ENCODE data around the gene PRR30.
"Not testable (repeated sequence)": the region's sequence is repeated elsewhere in the genome, so short reads cannot be mapped to it uniquely, and the experiment has no call there.

Gene PRR30

GRCh38 chr2:27110603-27111352, 28.4 kb downstream of the PRR30 start:
- POLR2A ChIA-PET, result not testable (repeated sequence)
- 94% methylated on average over 24 of the region's 24 CpGs for WGBS (ENCODE audit: insufficient coverage)
- CTCF ChIA-PET, result interaction anchor here (1.7 to 1.8 kb wide), 3 partner anchors 9 to 169 kb away, joined by 4 to 10 read pairs (median 4); no protein-coding TSS in a partner anchor

GRCh38 chr2:27109083-27109482, 30.1 kb downstream of the PRR30 start:
- Histone ChIP-seq H3K4me3 (ENCODE audit: control insufficient read depth in 1 of 7, extremely low read depth in 1 of 7, insufficient read depth in 4 of 7, low read depth in 2 of 7, low read length in 6 of 7) (no peak overlapping the region), H3K36me3 (ENCODE audit: control insufficient read depth in 4 of 4, insufficient read depth in 4 of 4, low read length in 3 of 4) (no peaks in the 10 kb centered on the region), H3K27ac (ENCODE audit: insufficient read depth in 1 of 2, low read depth in 1 of 2, low read length in 2 of 2, poor library complexity in 1 of 2, severe bottlenecking in 2 of 2) (no peak overlapping the region), H3K27me3 (replicated peaks in 2 of 5; ENCODE audit: control insufficient read depth in 4 of 5, insufficient read depth in 5 of 5, low read length in 4 of 5) (no peaks in the 10 kb centered on the region), H3K9me3 (ENCODE audit: control extremely low read depth in 1 of 5, control insufficient read depth in 4 of 5, insufficient read depth in 2 of 5, low read depth in 1 of 5, low read length in 4 of 5) (no peaks in the 10 kb centered on the region), H3K4me1 (ENCODE audit: control extremely low read depth in 1 of 4, control insufficient read depth in 4 of 4, insufficient read depth in 4 of 4, low read length in 3 of 4) (no peaks in the 10 kb centered on the region)
- ChIA-PET POLR2A (interaction anchor here (0.6 kb wide), 1 partner anchor 22 kb away, joined by 3 read pairs; the partner anchor contains the start of gene KHK), CTCF (interaction anchor here (0.6 to 1.4 kb wide), 3 partner anchors 9 to 174 kb away, joined by 3 to 5 read pairs (median 5); no protein-coding TSS in a partner anchor)
- no peak for DNase-seq
- WGBS (ENCODE audit: insufficient coverage), result 100% methylated on average over 2 of the region's 3 CpGs

More at GRCh38 chr2:27110603-27111352, 28.4 kb downstream of the PRR30 start:
- not testable (repeated sequence) for DNase-seq; H3K9me3 ChIP-seq (ENCODE audit: control extremely low read depth in 1 of 5, control insufficient read depth in 4 of 5, insufficient read depth in 2 of 5, low read depth in 1 of 5, low read length in 4 of 5); H3K4me1 ChIP-seq (ENCODE audit: control extremely low read depth in 1 of 4, control insufficient read depth in 4 of 4, insufficient read depth in 4 of 4, low read length in 3 of 4); H3K4me3 ChIP-seq (ENCODE audit: control insufficient read depth in 1 of 7, extremely low read depth in 1 of 7, insufficient read depth in 4 of 7, low read depth in 2 of 7, low read length in 6 of 7); H3K27me3 ChIP-seq (replicated peaks in 2 of 5; ENCODE audit: control insufficient read depth in 4 of 5, insufficient read depth in 5 of 5, low read length in 4 of 5); H3K27ac ChIP-seq (ENCODE audit: insufficient read depth in 1 of 2, low read depth in 1 of 2, low read length in 2 of 2, poor library complexity in 1 of 2, severe bottlenecking in 2 of 2); H3K36me3 ChIP-seq (ENCODE audit: control insufficient read depth in 4 of 4, insufficient read depth in 4 of 4, low read length in 3 of 4)

- H3K36me3 ChIP-seq (ENCODE audit: control insufficient read depth in 4 of 4, insufficient read depth in 4 of 4, low read length in 3 of 4), result no peaks in the 10 kb centered on the region
- no CpG with 5 or more reads among the region's 2 CpGs for WGBS (ENCODE audit: insufficient coverage)
- no peaks in the 10 kb centered on the region for H3K9me3 ChIP-seq (ENCODE audit: control extremely low read depth in 1 of 5, control insufficient read depth in 4 of 5, insufficient read depth in 2 of 5, low read depth in 1 of 5, low read length in 4 of 5)
- H3K4me1 ChIP-seq (ENCODE audit: control extremely low read depth in 1 of 4, control insufficient read depth in 4 of 4, insufficient read depth in 4 of 4, low read length in 3 of 4), result no peaks in the 10 kb centered on the region
- no peaks in the 10 kb centered on the region for H3K27me3 ChIP-seq (replicated peaks in 2 of 5; ENCODE audit: control insufficient read depth in 4 of 5, insufficient read depth in 5 of 5, low read length in 4 of 5)
- H3K27ac ChIP-seq (ENCODE audit: insufficient read depth in 1 of 2, low read depth in 1 of 2, low read length in 2 of 2, poor library complexity in 1 of 2, severe bottlenecking in 2 of 2), result no peak overlapping the region
- H3K4me3 ChIP-seq (ENCODE audit: control insufficient read depth in 1 of 7, extremely low read depth in 1 of 7, insufficient read depth in 4 of 7, low read depth in 2 of 7, low read length in 6 of 7), result no peak overlapping the region
- ChIA-PET POLR2A (no interaction called here), CTCF (interaction anchor here (1.1 kb wide), 1 partner anchor 9 kb away, joined by 4 read pairs; no protein-coding TSS in a partner anchor)
- no peak for DNase-seq
These were observed 31.0 kb downstream of the PRR30 start for GRCh38 chr2:27108221-27108620.

- ChIA-PET POLR2A (no interaction called here), CTCF (interaction anchor here (0.9 to 1.7 kb wide), 5 partner anchors 9 to 64 kb away, joined by 3 to 5 read pairs (median 3); no protein-coding TSS in a partner anchor)
- no peak for DNase-seq
- Histone ChIP-seq H3K4me1 (ENCODE audit: control extremely low read depth in 1 of 4, control insufficient read depth in 4 of 4, insufficient read depth in 4 of 4, low read length in 3 of 4) (no peaks in the 10 kb centered on the region), H3K9me3 (ENCODE audit: control extremely low read depth in 1 of 5, control insufficient read depth in 4 of 5, insufficient read depth in 2 of 5, low read depth in 1 of 5, low read length in 4 of 5) (no peaks in the 10 kb centered on the region), H3K27me3 (replicated peaks in 2 of 5; ENCODE audit: control insufficient read depth in 4 of 5, insufficient read depth in 5 of 5, low read length in 4 of 5) (no peaks in the 10 kb centered on the region), H3K27ac (ENCODE audit: insufficient read depth in 1 of 2, low read depth in 1 of 2, low read length in 2 of 2, poor library complexity in 1 of 2, severe bottlenecking in 2 of 2) (no peak overlapping the region), H3K36me3 (ENCODE audit: control insufficient read depth in 4 of 4, insufficient read depth in 4 of 4, low read length in 3 of 4) (peaks cover 0 to 8% (median under 1%) of the 10 kb centered on the region in 4 experiments), H3K4me3 (ENCODE audit: control insufficient read depth in 1 of 7, extremely low read depth in 1 of 7, insufficient read depth in 4 of 7, low read depth in 2 of 7, low read length in 6 of 7) (no peak overlapping the region)
- 100% methylated on average over 3 of the region's 3 CpGs for WGBS (ENCODE audit: insufficient coverage)
These were observed 33.2 kb downstream of the PRR30 start for GRCh38 chr2:27105981-27106380.

GRCh38 chr2:27102329-27102728, 36.9 kb downstream of the PRR30 start:
- Histone ChIP-seq H3K27me3 (replicated peaks in 2 of 5; ENCODE audit: control insufficient read depth in 4 of 5, insufficient read depth in 5 of 5, low read length in 4 of 5) (no peaks in the 10 kb centered on the region), H3K9me3 (ENCODE audit: control extremely low read depth in 1 of 5, control insufficient read depth in 4 of 5, insufficient read depth in 2 of 5, low read depth in 1 of 5, low read length in 4 of 5) (no peaks in the 10 kb centered on the region), H3K4me1 (ENCODE audit: control extremely low read depth in 1 of 4, control insufficient read depth in 4 of 4, insufficient read depth in 4 of 4, low read length in 3 of 4) (no peaks in the 10 kb centered on the region), H3K27ac (ENCODE audit: insufficient read depth in 1 of 2, low read depth in 1 of 2, low read length in 2 of 2, poor library complexity in 1 of 2, severe bottlenecking in 2 of 2) (no peak overlapping the region), H3K4me3 (ENCODE audit: control insufficient read depth in 1 of 7, extremely low read depth in 1 of 7, insufficient read depth in 4 of 7, low read depth in 2 of 7, low read length in 6 of 7) (no peak overlapping the region), H3K36me3 (ENCODE audit: control insufficient read depth in 4 of 4, insufficient read depth in 4 of 4, low read length in 3 of 4) (peaks cover 0 to 8% (median 3%) of the 10 kb centered on the region in 4 experiments)
- CTCF ChIA-PET, result interaction anchor here (0.8 to 8.2 kb wide), 11 partner anchors 10 to 182 kb away, joined by 3 to 97 read pairs (median 5); partner anchors contain the start of genes ABHD1 and PREB
- WGBS (ENCODE audit: insufficient coverage), result 100% methylated on average over 3 of the region's 5 CpGs
- POLR2A ChIA-PET, result no interaction called here
- DNase-seq, result no peak

- H3K9me3 ChIP-seq (ENCODE audit: control extremely low read depth in 1 of 5, control insufficient read depth in 4 of 5, insufficient read depth in 2 of 5, low read depth in 1 of 5, low read length in 4 of 5), result no peaks in the 10 kb centered on the region
- WGBS (ENCODE audit: insufficient coverage), result 94% methylated on average over 10 of the region's 10 CpGs
- ChIA-PET POLR2A (no interaction called here), CTCF (interaction anchor here (1.2 to 8.2 kb wide), 12 partner anchors 8 to 203 kb away, joined by 3 to 97 read pairs (median 5); partner anchors contain the start of genes ABHD1 and PREB)
- H3K4me1 ChIP-seq (ENCODE audit: control extremely low read depth in 1 of 4, control insufficient read depth in 4 of 4, insufficient read depth in 4 of 4, low read length in 3 of 4), result peaks cover 0 to 12% (median 10%) of the 10 kb centered on the region in 4 experiments
- peaks cover 0 to 8% (median 3%) of the 10 kb centered on the region in 4 experiments for H3K36me3 ChIP-seq (ENCODE audit: control insufficient read depth in 4 of 4, insufficient read depth in 4 of 4, low read length in 3 of 4)
- no peak overlapping the region for H3K27ac ChIP-seq (ENCODE audit: insufficient read depth in 1 of 2, low read depth in 1 of 2, low read length in 2 of 2, poor library complexity in 1 of 2, severe bottlenecking in 2 of 2)
- no peaks in the 10 kb centered on the region for H3K27me3 ChIP-seq (replicated peaks in 2 of 5; ENCODE audit: control insufficient read depth in 4 of 5, insufficient read depth in 5 of 5, low read length in 4 of 5)
- DNase-seq, result no peak
- no peak overlapping the region for H3K4me3 ChIP-seq (ENCODE audit: control insufficient read depth in 1 of 7, extremely low read depth in 1 of 7, insufficient read depth in 4 of 7, low read depth in 2 of 7, low read length in 6 of 7)
These were observed 39.2 kb downstream of the PRR30 start for GRCh38 chr2:27100036-27100435.
